Cardiac muscle cell (in vitro differentiated cells and primary cell): ENCODE results near the gene COL4A5. TPM values are rescaled to one million over a fixed set of nuclear protein-coding genes. Genes with fewer than 3 reads are reported as not detected.
"Not testable (repeated sequence)": the region's sequence is repeated elsewhere in the genome, so short reads cannot be mapped to it uniquely, and the experiment has no call there.

ENCODE experiments used
- DNase-seq, 2 donors: peaks; one replicate each; pipeline versions ENCODE4 v3.0.0 to v3.0.0-alpha.2; 2010 to 2017; ENCODE audit warnings: low read depth in 1 of 2, low spot score in 1 of 2
- H3K27ac ChIP-seq: fragments of 200-600 bp; sonication (generic); 2 replicates; pipeline ENCODE4 v1.5.1; 2016
- H3K27me3 ChIP-seq: fragments of 200-600 bp; sonication (generic); 2 replicates; pipeline ENCODE4 v1.6.0; 2016; ENCODE audit warnings: control low read depth
- H3K36me3 ChIP-seq: fragments of 200-600 bp; sonication (generic); 2 replicates; pipeline ENCODE4 v1.5.1; 2016; ENCODE audit warnings: control low read depth
- H3K4me1 ChIP-seq: fragments of 200-600 bp; sonication (generic); 2 replicates; pipeline ENCODE4 v1.8.1; 2017; ENCODE audit warnings: low read depth, mild to moderate bottlenecking, mixed run types
- H3K4me3 ChIP-seq: fragments of 200-600 bp; sonication (generic); 2 replicates; pipeline ENCODE4 v1.5.1; 2016; ENCODE audit warnings: mild to moderate bottlenecking
- H3K9me3 ChIP-seq: fragments of 200-600 bp; sonication (generic); 2 replicates; pipeline ENCODE4 v1.5.1; 2017; ENCODE audit warnings: low read depth, mild to moderate bottlenecking, control low read depth
- CTCF ChIP-seq: IDR thresholded peaks from 2 replicates; pipeline ENCODE4 v1.5.1; 2012; ENCODE audit warnings: low read depth, mild to moderate bottlenecking, low read length
- polyA plus RNA-seq: library from polyadenylated mRNA; unstranded; fragments of >200 nt; fragmentation: Nextera tagmentation; extraction: Ambion mirVana; gene quantifications from 2 replicates; pipeline ENCODE4 v1.2.1, GENCODE V29; 2016
- total RNA-seq: library from RNA; depleted of rRNA; stranded (reverse); fragments of >200 nt; gene quantifications from 2 replicates; pipeline ENCODE4 v1.2.3, GENCODE V29; 2016

COL4A5 gene
- total and polyA plus RNA-seq, 2 experiments from 2014 or later = 98.0 to 299 TPM

GRCh38 chrX:108456971-108457477 is 17.4 kb downstream of the COL4A5 start:
- Histone ChIP-seq H3K36me3 (no peaks in the 10 kb centered on the region), H3K9me3 (no peaks in the 10 kb centered on the region), H3K4me1 (peaks cover 4% of the 10 kb centered on the region), H3K4me3 (no peak overlapping the region), H3K27ac (no peak overlapping the region), H3K27me3 (no peaks in the 10 kb centered on the region)
- no peak for DNase-seq
- TF ChIP-seq CTCF = no peak

- TF ChIP-seq CTCF = no peak
- Histone ChIP-seq H3K36me3 (no peaks in the 10 kb centered on the region), H3K9me3 (no peaks in the 10 kb centered on the region), H3K27me3 (no peaks in the 10 kb centered on the region), H3K27ac (no peak overlapping the region), H3K4me1 (no peaks in the 10 kb centered on the region), H3K4me3 (no peak overlapping the region)
- DNase-seq = no peak
Measured at GRCh38 chrX:108464604-108465003, 25.0 kb downstream of the COL4A5 start.

DNA sequence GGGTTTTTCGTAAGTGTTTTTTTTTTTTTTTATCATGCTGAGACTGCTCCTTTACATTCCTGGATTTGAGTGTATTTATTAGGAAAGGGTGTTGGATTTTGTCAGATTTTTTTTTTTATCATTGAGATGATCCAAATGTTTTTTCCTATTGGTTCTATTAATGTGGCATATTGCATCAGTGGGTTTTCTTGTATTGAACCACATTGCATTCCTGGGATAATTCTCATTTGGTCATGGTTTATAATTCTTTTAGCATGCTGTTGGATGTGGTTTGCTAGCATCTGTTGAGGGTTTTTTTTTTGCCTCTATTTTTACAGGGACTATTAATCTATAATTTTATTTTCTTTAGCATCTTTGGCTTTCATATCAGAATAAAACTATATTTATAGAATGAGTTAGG is 28.8 kb downstream of the COL4A5 start:
- H3K9me3 ChIP-seq = no peaks in the 10 kb centered on the region
- TF ChIP-seq CTCF = no peak
- no peak overlapping the region for H3K27ac ChIP-seq
- H3K4me1 ChIP-seq = no peaks in the 10 kb centered on the region
- H3K36me3 ChIP-seq = no peaks in the 10 kb centered on the region
- H3K4me3 ChIP-seq = no peak overlapping the region
- no peaks in the 10 kb centered on the region for H3K27me3 ChIP-seq
- DNase-seq = peak in 1 of 2 donors; percentile 51

- no peak for DNase-seq
- H3K4me1 ChIP-seq = no peaks in the 10 kb centered on the region
- no peaks in the 10 kb centered on the region for H3K36me3 ChIP-seq
- H3K9me3 ChIP-seq = no peaks in the 10 kb centered on the region
- H3K4me3 ChIP-seq = no peak overlapping the region
- H3K27me3 ChIP-seq = no peaks in the 10 kb centered on the region
- no peak for TF ChIP-seq CTCF
- H3K27ac ChIP-seq = no peak overlapping the region
Measured at GRCh38 chrX:108473979-108474378, 34.3 kb downstream of the COL4A5 start.

GRCh38 chrX:108481528-108481927 is 41.9 kb downstream of the COL4A5 start:
- DNase-seq, H3K9me3 ChIP-seq, H3K4me1 ChIP-seq, H3K27me3 ChIP-seq, H3K27ac ChIP-seq, H3K4me3 ChIP-seq, H3K36me3 ChIP-seq: not testable (repeated sequence)

GRCh38 chrX:108484251-108484650 is 44.6 kb downstream of the COL4A5 start:
- no peaks in the 10 kb centered on the region for H3K27me3 ChIP-seq
- H3K36me3 ChIP-seq = no peaks in the 10 kb centered on the region
- no peaks in the 10 kb centered on the region for H3K9me3 ChIP-seq
- TF ChIP-seq CTCF = no peak
- no peak for DNase-seq
- no peak overlapping the region for H3K27ac ChIP-seq
- no peak overlapping the region for H3K4me3 ChIP-seq
- no peaks in the 10 kb centered on the region for H3K4me1 ChIP-seq
